ENCODE measurements around the gene HAL. TPM values are rescaled to one million over a fixed set of nuclear protein-coding genes. Genes with fewer than 3 reads are reported as not detected.
A peak's percentile ranks its signal among the peaks of the same experiment; 100 is the strongest.

Gene HAL
- total and polyA plus RNA-seq, 2 of the 13 experiments (the other 11 are each of a cell fraction or from before 2014, with no cell fraction given), result 0.89 to 37.8 TPM

DNA sequence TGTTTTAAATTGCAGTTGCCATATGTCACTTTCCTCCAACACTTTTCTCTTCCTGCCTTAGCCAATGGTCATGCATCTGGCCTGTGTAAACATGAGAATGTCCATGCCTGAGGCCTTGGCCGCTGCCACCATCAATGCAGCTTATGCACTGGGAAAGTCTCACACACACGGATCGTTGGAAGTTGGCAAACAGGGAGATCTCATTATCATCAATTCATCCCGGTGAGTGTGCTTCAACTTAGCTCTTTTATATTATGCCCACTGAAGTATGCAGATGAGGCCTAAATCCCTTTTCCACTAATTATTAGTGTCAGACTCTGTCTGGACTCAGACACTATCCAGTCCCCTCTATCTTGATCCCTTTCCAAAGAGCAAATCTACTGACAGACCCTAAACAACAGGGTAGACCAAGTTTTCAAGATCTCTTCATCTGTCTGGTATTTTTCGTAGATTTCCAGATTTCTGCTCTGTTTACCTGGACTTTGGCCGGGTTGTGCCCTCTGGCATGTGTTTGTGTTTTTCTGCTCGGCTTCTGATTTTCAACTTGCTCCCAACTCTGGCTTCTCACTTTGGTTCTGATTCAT is 29.8 kb downstream of the HAL start (continued):
- peak; percentile 44; the same call in 1 of the 2 replicates for TF ChIP-seq HMG20B (CRISPR knock-in tag; conservative IDR thresholded peaks at IDR 0.05)
- TF ChIP-seq DNMT3B (CRISPR knock-in tag; conservative IDR thresholded peaks at IDR 0.05), result no peak; the same call in 1 of the 2 replicates
- TF ChIP-seq, protein P1, sequence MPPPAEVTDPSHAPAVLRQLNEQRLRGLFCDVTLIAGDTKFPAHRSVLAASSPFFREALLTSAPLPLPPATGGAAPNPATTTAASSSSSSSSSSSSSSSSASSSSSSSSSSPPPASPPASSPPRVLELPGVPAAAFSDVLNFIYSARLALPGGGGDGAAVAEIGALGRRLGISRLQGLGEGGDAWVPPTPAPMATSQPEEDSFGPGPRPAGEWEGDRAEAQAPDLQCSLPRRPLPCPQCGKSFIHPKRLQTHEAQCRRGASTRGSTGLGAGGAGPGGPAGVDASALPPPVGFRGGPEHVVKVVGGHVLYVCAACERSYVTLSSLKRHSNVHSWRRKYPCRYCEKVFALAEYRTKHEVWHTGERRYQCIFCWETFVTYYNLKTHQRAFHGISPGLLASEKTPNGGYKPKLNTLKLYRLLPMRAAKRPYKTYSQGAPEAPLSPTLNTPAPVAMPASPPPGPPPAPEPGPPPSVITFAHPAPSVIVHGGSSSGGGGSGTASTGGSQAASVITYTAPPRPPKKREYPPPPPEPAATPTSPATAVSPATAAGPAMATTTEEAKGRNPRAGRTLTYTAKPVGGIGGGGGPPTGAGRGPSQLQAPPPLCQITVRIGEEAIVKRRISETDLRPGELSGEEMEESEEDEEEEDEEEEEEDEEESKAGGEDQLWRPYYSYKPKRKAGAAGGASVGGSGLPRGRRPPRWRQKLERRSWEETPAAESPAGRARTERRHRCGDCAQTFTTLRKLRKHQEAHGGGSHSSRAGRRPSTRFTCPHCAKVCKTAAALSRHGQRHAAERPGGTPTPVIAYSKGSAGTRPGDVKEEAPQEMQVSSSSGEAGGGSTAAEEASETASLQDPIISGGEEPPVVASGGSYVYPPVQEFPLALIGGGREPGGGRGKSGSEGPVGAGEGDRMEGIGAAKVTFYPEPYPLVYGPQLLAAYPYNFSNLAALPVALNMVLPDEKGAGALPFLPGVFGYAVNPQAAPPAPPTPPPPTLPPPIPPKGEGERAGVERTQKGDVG (CRISPR knock-in tag; IDR thresholded peaks at IDR 0.05; ENCODE audit: borderline replicate concordance), result peak; percentile 47; the same call in 1 of the 2 replicates
- peak; percentile 57 for TF ChIP-seq SOX5 (CRISPR knock-in tag; IDR thresholded peaks at IDR 0.05; ENCODE audit: borderline replicate concordance)
- TF ChIP-seq ZNF605 (CRISPR knock-in tag; IDR thresholded peaks at IDR 0.05), result peak; percentile 49; the same call in 1 of the 2 replicates
- TF ChIP-seq PITX1 (CRISPR knock-in tag; IDR thresholded peaks at IDR 0.05), result peak; percentile 42; the same call in 1 of the 2 replicates
- TF ChIP-seq, protein P2, sequence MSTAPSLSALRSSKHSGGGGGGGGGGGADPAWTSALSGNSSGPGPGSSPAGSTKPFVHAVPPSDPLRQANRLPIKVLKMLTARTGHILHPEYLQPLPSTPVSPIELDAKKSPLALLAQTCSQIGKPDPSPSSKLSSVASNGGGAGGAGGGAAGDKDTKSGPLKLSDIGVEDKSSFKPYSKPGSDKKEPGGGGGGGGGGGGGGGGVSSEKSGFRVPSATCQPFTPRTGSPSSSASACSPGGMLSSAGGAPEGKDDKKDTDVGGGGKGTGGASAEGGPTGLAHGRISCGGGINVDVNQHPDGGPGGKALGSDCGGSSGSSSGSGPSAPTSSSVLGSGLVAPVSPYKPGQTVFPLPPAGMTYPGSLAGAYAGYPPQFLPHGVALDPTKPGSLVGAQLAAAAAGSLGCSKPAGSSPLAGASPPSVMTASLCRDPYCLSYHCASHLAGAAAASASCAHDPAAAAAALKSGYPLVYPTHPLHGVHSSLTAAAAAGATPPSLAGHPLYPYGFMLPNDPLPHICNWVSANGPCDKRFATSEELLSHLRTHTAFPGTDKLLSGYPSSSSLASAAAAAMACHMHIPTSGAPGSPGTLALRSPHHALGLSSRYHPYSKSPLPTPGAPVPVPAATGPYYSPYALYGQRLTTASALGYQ (CRISPR knock-in tag; IDR thresholded peaks at IDR 0.05), result 0 out of 2 replicates have a peak, but pooled peaks have one; percentile 24
- TF ChIP-seq, protein P3, sequence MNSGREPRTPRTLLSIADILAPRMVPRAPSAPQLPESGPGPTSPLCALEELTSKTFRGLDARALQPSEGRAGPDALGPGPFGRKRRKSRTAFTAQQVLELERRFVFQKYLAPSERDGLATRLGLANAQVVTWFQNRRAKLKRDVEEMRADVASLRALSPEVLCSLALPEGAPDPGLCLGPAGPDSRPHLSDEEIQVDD (CRISPR knock-in tag; IDR thresholded peaks at IDR 0.05; ENCODE audit: borderline replicate concordance), result no peak
- TF ChIP-seq, protein P4, sequence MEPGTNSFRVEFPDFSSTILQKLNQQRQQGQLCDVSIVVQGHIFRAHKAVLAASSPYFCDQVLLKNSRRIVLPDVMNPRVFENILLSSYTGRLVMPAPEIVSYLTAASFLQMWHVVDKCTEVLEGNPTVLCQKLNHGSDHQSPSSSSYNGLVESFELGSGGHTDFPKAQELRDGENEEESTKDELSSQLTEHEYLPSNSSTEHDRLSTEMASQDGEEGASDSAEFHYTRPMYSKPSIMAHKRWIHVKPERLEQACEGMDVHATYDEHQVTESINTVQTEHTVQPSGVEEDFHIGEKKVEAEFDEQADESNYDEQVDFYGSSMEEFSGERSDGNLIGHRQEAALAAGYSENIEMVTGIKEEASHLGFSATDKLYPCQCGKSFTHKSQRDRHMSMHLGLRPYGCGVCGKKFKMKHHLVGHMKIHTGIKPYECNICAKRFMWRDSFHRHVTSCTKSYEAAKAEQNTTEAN (CRISPR knock-in tag; conservative IDR thresholded peaks at IDR 0.05), result peak; percentile 37; the same call in 1 of the 2 replicates
- peak; percentile 67 for TF ChIP-seq SKI (IDR thresholded peaks at IDR 0.05; ENCODE audit: partially characterized antibody)
- peak; percentile 48; the same call in 1 of the 2 replicates for TF ChIP-seq ZSCAN31 (CRISPR knock-in tag; IDR thresholded peaks at IDR 0.05; ENCODE audit: low read depth)
- TF ChIP-seq ZBTB38 (CRISPR knock-in tag; IDR thresholded peaks at IDR 0.05), result peak; percentile 77
- TF ChIP-seq ZNF292 (CRISPR knock-in tag; IDR thresholded peaks at IDR 0.05; ENCODE audit: borderline replicate concordance, low read depth), result peak; percentile 81; the same call in 1 of the 2 replicates
- TF ChIP-seq MED13 (CRISPR knock-in tag; IDR thresholded peaks at IDR 0.05), result no peak
- TF ChIP-seq, protein P5, sequence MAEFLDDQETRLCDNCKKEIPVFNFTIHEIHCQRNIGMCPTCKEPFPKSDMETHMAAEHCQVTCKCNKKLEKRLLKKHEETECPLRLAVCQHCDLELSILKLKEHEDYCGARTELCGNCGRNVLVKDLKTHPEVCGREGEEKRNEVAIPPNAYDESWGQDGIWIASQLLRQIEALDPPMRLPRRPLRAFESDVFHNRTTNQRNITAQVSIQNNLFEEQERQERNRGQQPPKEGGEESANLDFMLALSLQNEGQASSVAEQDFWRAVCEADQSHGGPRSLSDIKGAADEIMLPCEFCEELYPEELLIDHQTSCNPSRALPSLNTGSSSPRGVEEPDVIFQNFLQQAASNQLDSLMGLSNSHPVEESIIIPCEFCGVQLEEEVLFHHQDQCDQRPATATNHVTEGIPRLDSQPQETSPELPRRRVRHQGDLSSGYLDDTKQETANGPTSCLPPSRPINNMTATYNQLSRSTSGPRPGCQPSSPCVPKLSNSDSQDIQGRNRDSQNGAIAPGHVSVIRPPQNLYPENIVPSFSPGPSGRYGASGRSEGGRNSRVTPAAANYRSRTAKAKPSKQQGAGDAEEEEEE (CRISPR knock-in tag; IDR thresholded peaks at IDR 0.05; ENCODE audit: borderline replicate concordance), result 0 out of 2 replicates have a peak, but pooled peaks have one; percentile 18
- TF ChIP-seq SSRP1 (CRISPR knock-in tag; IDR thresholded peaks at IDR 0.05), result peak; percentile 40; the same call in 1 of the 2 replicates
- TF ChIP-seq NKX3-1 (CRISPR knock-in tag; IDR thresholded peaks at IDR 0.05), result no peak
- 0 out of 2 replicates have a peak, but pooled peaks have one; percentile 36 for TF ChIP-seq ZKSCAN8 (CRISPR knock-in tag; IDR thresholded peaks at IDR 0.05; ENCODE audit: borderline replicate concordance)
